ENCODE measurements around the gene CD99L2.

Gene CD99L2

DNA sequence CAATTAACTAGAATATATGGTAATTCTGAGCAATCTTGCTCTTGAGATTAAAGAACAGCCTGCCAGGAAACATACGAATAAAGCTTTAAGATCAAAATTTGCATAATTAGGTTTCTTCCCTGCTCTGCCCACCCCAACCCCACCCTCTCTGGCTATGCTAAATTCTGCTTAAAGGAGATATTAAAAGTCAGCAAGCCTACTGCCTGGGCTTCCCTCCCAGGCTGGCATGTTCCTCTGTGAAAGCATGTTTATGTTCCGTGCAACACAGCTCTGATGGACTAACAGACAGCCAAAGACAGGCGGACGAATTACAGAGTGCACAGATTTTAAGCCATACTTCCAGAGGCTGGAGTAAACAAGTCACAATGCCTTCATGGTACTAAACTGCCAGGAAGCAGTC lies 28.4 kb downstream of the CD99L2 start:
- CTCF ChIA-PET = no interaction called here
- no peak for DNase-seq (ENCODE audit: extremely low spot score)
- POLR2A ChIA-PET = no interaction called here
- TF ChIP-seq SP1 (IDR thresholded peaks at IDR 0.05) (no peak), CTBP1 (IDR thresholded peaks at IDR 0.05; ENCODE audit: borderline replicate concordance) (no peak), SUZ12 (IDR thresholded peaks at IDR 0.05) (no peak), ELF4 (IDR thresholded peaks at IDR 0.05) (no peak), NFRKB (IDR thresholded peaks at IDR 0.05) (no peak), FOXK2 (IDR thresholded peaks at IDR 0.05) (no peak), ZNF384 (IDR thresholded peaks at IDR 0.05) (no peak), TARDBP (IDR thresholded peaks at IDR 0.05) (no peak), HDGF (IDR thresholded peaks at IDR 0.05; ENCODE audit: borderline replicate concordance) (no peak), LEF1 (IDR thresholded peaks at IDR 0.05; ENCODE audit: borderline replicate concordance) (no peak), FOXM1 (IDR thresholded peaks at IDR 0.05; ENCODE audit: borderline replicate concordance) (no peak), BHLHE40 (IDR thresholded peaks at IDR 0.05; ENCODE audit: borderline replicate concordance) (no peak), ARNT (IDR thresholded peaks at IDR 0.05) (no peak), FOXA1 (IDR thresholded peaks at IDR 0.05) (no peak), L3MBTL2 (conservative IDR thresholded peaks at IDR 0.05) (no peak)
- TF ChIP-seq, protein P1, sequence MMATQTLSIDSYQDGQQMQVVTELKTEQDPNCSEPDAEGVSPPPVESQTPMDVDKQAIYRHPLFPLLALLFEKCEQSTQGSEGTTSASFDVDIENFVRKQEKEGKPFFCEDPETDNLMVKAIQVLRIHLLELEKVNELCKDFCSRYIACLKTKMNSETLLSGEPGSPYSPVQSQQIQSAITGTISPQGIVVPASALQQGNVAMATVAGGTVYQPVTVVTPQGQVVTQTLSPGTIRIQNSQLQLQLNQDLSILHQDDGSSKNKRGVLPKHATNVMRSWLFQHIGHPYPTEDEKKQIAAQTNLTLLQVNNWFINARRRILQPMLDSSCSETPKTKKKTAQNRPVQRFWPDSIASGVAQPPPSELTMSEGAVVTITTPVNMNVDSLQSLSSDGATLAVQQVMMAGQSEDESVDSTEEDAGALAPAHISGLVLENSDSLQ (IDR thresholded peaks at IDR 0.05) = no peak

DNA sequence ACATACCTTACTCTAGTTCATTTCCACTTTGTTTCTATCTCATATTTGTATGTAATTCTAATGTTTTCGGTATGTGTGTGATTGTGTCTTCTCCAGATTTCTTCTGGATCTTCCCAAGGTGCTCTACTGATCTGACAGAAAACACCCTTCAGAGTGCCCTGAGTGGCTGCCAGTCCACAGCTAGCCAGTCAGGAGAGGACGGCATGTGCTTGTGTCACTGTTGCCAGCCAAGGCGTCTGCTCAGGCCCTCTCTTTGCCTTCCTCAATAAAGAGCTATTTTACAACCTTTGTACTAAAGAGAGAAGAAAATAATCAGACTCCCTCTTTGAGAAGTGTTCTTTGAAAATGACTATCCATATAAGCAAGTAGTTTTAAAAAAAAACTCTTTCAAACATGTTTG lies 29.0 kb downstream of the CD99L2 start:
- CTCF ChIA-PET = no interaction called here
- POLR2A ChIA-PET = no interaction called here
- TF ChIP-seq, protein P1 (IDR thresholded peaks at IDR 0.05) = no peak
- TF ChIP-seq FOXM1 (IDR thresholded peaks at IDR 0.05; ENCODE audit: borderline replicate concordance) = no peak
- no peak for TF ChIP-seq CTBP1 (IDR thresholded peaks at IDR 0.05; ENCODE audit: borderline replicate concordance)
- TF ChIP-seq ARNT (IDR thresholded peaks at IDR 0.05) = no peak
- TF ChIP-seq FOXK2 (IDR thresholded peaks at IDR 0.05) = no peak
- TF ChIP-seq LEF1 (IDR thresholded peaks at IDR 0.05; ENCODE audit: borderline replicate concordance) = no peak
- TF ChIP-seq SP1 (IDR thresholded peaks at IDR 0.05) = no peak
- no peak for TF ChIP-seq SUZ12 (IDR thresholded peaks at IDR 0.05)
- TF ChIP-seq FOXA1 (IDR thresholded peaks at IDR 0.05) = no peak
- TF ChIP-seq BHLHE40 (IDR thresholded peaks at IDR 0.05; ENCODE audit: borderline replicate concordance) = no peak
- DNase-seq (ENCODE audit: extremely low spot score) = no peak

DNA sequence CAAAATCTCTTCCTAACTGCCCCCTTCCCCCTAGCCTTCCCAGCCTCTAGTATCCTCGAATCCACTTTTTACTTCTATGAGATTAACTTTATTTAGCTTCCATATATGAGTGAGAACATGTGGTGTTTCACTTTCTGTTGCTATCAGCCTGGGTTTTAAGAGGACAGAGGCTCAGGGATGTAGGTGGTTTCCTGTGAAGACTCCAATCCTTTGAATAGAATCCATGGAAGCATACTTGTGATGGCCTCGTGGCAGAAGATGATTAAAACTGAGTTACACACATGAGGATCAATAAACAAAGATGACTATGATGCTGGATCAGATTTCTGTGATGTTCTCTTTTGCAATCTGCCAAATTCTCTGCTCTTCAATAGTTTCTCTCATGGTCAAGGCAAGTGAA lies 29.8 kb downstream of the CD99L2 start:
- ChIA-PET CTCF (interaction anchor here (0.7 kb wide), 1 partner anchor 33 kb away, joined by 3 read pairs; no protein-coding TSS in a partner anchor), POLR2A (no interaction called here)
- DNase-seq (ENCODE audit: extremely low spot score) = no peak

DNA sequence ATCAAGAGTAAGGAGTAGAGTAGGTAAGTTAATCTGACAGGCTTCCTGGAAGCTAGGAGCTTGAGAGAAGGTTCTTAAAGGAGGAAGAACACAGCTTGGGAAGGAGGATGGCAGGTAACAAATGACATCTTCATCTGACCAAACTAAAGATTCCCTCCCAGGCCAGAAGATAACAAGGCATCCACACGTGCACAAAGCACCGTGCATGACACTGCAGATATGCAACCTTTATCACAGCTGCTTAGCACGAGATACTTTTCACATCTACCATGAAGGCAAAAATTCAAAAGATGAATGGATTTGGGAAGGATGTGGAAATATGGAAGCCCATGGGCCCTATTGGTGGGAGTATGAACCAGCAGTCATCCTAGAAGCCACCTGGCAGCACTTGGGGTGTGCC lies 34.3 kb downstream of the CD99L2 start:
- POLR2A ChIA-PET = no interaction called here

More for the DNA sequence above, 29.8 kb downstream of the CD99L2 start:
- TF ChIP-seq ELF4 (IDR thresholded peaks at IDR 0.05) = no peak
- TF ChIP-seq, protein P1 (IDR thresholded peaks at IDR 0.05) = no peak
- TF ChIP-seq CTBP1 (IDR thresholded peaks at IDR 0.05; ENCODE audit: borderline replicate concordance) = no peak
- no peak for TF ChIP-seq FOXM1 (IDR thresholded peaks at IDR 0.05; ENCODE audit: borderline replicate concordance)
- no peak for TF ChIP-seq ZNF384 (IDR thresholded peaks at IDR 0.05)
- no peak for TF ChIP-seq HDGF (IDR thresholded peaks at IDR 0.05; ENCODE audit: borderline replicate concordance)
- no peak for TF ChIP-seq ARNT (IDR thresholded peaks at IDR 0.05)
- no peak for TF ChIP-seq L3MBTL2 (conservative IDR thresholded peaks at IDR 0.05)
- no peak for TF ChIP-seq SP1 (IDR thresholded peaks at IDR 0.05)
- no peak for TF ChIP-seq TARDBP (IDR thresholded peaks at IDR 0.05)
- no peak for TF ChIP-seq BHLHE40 (IDR thresholded peaks at IDR 0.05; ENCODE audit: borderline replicate concordance)
- no peak for TF ChIP-seq SUZ12 (IDR thresholded peaks at IDR 0.05)
- TF ChIP-seq NFRKB (IDR thresholded peaks at IDR 0.05) = no peak
- TF ChIP-seq FOXA1 (IDR thresholded peaks at IDR 0.05) = no peak
- TF ChIP-seq FOXK2 (IDR thresholded peaks at IDR 0.05) = no peak

DNA sequence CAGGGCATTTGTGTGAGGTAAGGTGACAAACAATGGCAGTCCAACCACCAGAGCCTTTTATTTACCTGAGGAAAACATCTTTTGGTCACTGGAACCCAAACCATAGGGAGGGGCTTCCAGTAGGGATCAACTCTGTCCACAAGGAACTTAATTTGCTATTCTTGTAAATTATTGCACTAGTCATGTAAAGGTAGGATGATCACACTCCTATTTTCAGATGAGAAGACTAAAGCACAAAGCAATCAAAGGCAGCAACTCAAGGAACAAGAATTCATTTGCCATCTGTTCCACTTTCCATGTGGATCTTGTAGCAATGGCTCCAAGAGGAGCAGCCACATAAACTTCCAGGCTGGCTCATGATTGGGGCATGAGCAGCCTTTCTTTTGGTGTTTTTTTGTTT lies 35.3 kb downstream of the CD99L2 start:
- ChIA-PET CTCF (no interaction called here), POLR2A (no interaction called here)
- TF ChIP-seq BHLHE40 (IDR thresholded peaks at IDR 0.05; ENCODE audit: borderline replicate concordance) (no peak), L3MBTL2 (conservative IDR thresholded peaks at IDR 0.05) (no peak)
- no peak for DNase-seq (ENCODE audit: extremely low spot score)

More for the DNA sequence above, 34.3 kb downstream of the CD99L2 start:
- CTCF ChIA-PET = no interaction called here
- DNase-seq (ENCODE audit: extremely low spot score) = no peak
- no peak for TF ChIP-seq FOXK2 (IDR thresholded peaks at IDR 0.05)
- no peak for TF ChIP-seq CTBP1 (IDR thresholded peaks at IDR 0.05; ENCODE audit: borderline replicate concordance)
- TF ChIP-seq LEF1 (IDR thresholded peaks at IDR 0.05; ENCODE audit: borderline replicate concordance) = no peak

DNA sequence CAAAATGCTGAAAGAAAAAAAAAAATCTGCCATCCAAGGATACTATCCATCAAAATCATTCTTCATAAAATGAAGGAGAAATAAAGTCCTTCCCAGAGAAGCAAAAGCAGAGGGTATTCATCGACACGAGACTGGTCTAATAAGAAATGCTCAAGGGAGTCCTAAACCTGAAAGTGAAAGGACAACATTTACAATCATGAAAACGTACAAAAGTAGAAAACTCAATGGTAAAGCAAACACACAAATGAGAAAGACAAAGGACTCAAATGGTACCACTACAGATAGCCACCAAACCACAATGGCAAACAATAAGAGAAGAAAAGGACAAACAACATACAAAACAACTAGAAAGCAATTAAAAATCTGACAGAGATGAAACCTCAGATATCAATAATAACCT lies 41.0 kb downstream of the CD99L2 start:
- DNase-seq (ENCODE audit: extremely low spot score) = no peak
- ChIA-PET POLR2A (no interaction called here), CTCF (no interaction called here)
- TF ChIP-seq NFRKB (IDR thresholded peaks at IDR 0.05) = no peak

DNA sequence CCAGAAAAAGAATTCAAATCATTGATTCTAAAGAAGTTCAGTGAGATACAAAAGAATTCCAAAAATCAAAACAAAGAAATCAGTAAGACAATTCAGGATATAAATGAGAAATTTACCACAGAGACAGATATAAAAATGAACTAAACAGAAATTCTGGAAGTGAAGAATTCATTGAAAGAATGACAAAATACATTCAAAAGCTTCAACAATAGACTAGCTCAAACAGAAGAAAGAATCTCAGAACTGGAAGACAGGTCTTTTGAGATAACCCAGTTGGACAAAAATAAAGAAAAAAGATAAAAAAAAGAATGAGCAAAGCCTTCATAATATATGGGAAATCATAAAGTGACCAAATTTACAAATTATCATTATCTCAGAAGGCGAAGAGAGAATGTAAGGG lies 41.7 kb downstream of the CD99L2 start:
- TF ChIP-seq HDGF (IDR thresholded peaks at IDR 0.05; ENCODE audit: borderline replicate concordance) (no peak), LEF1 (IDR thresholded peaks at IDR 0.05; ENCODE audit: borderline replicate concordance) (no peak), BHLHE40 (IDR thresholded peaks at IDR 0.05; ENCODE audit: borderline replicate concordance) (no peak), SP1 (IDR thresholded peaks at IDR 0.05) (no peak), FOXA1 (IDR thresholded peaks at IDR 0.05) (no peak), TARDBP (IDR thresholded peaks at IDR 0.05) (no peak)
- CTCF ChIA-PET = no interaction called here
- POLR2A ChIA-PET = no interaction called here
- no peak for DNase-seq (ENCODE audit: extremely low spot score)
